SW 1271 (cell line): Measurements from ENCODE around the gene REXO4.

Source experiments
- DNase-seq, 2 experiments: peaks; one replicate each; lab custom pipeline; 2025; lab: John Stamatoyannopoulos, UW

The REXO4 gene

DNA sequence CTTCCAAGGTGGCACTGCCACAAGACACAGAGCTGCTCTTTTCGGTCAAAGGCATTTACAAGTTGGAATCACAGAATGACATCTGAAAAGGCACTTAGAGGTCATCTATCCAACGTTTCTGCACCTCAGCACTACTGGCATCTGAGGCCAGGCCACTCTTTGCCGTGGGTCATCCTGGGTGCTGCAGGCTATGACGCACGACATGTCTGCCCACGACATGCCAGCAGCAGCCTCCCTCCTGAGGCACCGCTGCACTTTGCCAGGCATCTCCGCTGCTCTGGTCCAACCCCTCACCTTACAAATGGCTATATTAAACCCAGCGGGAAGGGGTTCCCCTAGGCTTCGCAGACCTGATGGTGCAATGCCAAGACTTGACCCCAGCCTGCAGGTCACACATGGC, 50.0 kb downstream of the REXO4 start:
- DNase-seq: no peak

DNA sequence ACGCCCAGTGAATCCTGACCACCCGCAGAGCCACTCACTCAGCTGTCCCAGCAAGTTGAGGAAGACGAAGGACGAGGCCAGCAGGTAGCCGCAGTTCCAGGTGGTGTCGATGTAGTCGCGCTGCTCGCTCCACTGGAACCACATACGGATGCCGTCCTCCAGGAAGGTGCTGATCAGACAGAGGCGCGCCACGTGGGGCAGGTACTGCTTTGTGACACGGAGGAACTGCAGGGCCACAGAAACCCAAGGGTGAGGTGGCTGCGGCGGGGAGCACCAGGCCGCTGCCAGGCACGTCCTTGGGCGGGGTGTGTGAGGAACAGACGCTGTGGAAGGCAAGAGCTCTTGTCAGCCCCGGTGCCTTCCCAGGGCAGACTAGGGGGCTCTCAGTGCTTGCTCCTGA, 50.6 kb downstream of the REXO4 start:
- DNase-seq: no peak

DNA sequence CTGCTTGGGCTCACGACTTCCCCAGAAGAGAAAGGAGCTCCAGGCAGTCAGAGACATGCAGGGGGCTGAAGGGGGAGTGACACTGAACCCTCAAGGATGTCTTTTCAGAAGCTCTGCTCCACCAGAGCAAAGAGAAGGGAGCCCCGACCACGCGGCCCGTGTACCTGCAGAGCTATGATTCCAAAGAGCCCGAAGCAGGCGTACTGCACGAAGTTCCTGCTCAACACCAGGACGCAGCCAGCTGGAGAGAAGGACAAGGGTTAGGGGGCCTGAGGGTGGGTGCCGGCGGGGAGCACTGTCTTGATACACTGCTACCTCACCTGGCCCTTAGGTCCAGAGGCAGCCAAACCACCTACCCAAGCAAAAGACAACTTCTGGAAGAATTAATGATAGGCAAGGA, 51.4 kb downstream of the REXO4 start:
- DNase-seq: no peak

DNA sequence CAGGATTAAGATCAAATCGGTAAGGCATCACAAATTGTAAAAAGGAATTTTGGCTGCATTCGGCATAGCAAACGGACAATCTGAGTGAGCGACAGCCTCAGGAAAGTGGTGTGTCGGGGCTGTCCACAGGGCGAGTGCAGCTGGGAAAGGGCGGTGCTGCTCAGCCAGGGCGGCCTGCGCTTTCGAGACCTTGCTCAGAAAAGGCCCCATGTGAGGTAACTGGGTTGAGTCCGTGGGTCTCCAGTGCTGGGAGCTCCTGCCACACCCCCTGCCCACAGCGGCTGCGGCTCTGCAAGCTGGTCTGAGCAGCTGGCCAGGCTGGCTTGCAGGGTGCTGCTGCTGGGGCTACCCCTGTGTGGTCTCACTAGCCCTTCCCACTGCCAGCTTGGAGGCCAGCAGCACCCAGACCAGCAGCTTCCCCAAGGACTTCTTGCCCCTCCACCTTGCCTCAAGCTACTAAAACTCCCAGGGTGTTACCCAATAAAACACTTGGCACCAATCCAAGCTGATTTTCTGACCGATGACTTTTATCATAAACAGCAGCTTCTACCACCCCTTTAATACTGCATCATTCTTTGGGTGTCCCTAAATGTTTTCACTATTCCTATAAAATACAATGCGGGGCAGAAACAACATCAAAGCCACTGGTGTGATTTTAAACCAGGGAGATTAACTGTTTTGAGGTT, 55.3 kb downstream of the REXO4 start:
- no peak for DNase-seq

DNA sequence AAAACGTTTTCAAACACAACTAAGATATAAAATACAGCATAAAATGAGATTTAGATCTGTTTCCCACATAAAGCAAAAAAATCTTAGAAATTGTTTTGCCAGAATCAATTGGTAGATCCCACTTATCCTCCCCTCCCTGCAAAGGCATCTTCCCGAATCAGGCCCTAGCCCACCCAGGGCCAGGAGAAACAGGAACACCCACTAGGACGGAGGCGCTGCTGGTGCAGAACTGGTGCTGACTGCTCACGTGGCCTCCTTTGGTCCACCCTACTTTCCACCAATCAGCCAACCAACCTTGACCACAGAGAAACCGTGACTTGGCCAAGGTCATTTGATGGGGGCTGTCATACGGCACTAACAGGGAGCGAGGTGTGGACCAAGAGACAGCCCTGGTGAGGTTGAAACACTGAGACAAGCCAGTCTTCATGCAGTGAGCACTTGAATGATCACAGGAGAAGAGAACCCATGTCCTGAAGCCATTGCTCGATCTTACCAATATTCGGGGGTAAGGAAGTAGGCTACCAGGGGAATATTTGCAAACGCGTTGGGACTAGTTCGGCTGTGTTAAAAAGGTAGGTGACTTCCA, 56.2 kb downstream of the REXO4 start:
- no peak for DNase-seq

DNA sequence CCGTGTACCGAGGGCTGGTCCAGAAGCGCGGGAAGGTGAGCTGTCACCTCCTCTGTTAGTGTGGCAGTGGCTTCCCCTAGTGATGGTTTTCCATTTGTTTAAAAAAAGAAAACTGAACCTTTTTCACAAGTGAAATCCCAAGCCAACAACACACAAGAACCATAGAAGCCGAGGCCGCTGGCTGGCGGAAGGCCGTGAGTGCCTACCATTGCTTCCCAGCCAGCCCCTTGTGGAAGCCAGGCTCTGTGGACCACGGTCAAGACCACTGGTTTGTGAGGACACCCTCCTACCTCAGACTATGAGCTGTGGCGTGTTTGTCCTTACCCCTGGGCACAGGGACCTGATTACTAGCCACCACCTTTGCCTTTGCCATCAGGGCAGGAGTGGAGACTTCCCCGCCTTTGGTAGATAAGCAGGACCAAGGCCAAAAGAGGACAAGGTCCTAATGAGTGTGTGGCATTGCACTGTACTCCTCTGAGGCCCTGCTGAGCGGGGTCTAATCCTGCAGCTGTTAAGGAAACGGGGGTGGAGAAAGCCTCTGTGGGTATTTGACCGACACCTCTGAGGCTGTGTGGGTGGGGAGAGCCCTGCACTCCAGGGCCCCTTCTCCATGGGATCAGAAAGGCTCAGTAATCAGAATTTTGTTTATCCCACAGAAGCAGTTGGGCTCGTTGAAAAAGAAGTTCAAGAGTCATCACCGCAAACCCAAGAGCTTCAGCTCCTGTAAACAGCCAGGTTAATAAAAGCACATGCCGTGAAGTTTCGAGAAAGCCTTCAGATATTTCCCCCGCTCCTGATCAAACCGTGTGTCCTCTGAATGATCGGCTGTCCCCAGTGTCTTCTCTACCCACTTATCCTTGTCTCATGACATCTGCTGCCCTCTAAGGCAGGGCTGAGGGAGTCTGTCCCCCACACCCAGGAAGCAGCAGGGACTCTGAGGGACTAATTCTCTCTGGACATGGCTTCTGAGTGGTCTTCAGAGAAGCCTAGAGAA, 57.1 kb downstream of the REXO4 start:
- no peak for DNase-seq

DNA sequence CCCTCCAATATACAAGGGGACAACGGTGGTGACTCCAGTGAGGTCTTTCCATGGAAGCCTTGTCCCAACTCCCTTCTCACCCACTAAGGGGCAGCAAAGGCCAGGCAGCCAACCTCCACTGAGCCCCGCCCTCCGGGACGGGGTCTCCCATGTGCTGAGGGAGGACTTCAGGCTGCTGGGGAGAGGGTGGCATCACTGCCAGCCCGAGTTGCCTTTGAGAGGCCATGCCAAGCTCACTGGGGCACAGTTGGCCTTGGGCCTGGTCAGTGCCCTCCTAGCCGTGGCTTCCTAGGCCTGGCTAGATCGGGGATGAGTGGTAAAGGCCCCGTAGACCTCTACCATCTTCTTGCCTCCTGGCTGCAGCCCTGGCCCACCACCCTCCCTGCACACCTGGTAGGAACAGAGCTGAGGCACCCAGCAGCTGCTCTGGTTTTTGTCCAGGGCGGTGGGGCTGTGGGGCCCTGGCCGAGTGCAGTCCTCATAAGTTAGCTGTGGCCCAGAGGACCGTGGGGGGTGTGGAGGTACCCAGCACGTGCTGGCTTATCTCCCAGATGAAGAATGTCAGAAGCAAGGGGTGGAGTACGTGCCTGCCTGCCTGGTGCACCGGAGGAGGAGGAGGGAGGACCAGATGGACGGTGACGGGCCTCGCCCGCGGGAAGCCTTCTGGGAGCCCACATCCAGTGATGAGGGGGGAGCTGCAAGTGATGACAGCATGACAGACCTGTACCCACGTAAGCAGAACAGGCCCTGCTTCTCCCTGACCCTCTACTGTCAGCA, 58.2 kb downstream of the REXO4 start:
- DNase-seq: no peak

DNA sequence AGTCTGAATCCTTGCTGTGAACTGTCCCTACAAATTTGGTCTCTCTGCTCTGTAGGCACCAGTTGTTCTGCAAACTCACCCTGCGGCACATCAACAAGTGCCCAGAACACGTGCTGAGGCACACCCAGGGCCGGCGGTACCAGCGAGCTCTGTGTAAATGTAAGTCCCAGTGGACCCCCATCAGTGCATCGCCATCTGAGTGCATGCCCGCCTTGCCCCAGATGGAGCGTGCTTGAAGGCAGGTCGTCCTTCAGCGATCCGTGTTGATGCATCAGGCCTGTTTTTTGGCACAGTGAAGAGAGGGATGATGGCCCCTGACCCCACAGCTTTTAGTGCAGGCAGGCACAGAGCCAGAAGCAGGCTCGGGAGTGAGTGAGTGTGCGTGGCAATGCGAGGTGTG, 60.2 kb downstream of the REXO4 start:
- DNase-seq: no peak

DNA sequence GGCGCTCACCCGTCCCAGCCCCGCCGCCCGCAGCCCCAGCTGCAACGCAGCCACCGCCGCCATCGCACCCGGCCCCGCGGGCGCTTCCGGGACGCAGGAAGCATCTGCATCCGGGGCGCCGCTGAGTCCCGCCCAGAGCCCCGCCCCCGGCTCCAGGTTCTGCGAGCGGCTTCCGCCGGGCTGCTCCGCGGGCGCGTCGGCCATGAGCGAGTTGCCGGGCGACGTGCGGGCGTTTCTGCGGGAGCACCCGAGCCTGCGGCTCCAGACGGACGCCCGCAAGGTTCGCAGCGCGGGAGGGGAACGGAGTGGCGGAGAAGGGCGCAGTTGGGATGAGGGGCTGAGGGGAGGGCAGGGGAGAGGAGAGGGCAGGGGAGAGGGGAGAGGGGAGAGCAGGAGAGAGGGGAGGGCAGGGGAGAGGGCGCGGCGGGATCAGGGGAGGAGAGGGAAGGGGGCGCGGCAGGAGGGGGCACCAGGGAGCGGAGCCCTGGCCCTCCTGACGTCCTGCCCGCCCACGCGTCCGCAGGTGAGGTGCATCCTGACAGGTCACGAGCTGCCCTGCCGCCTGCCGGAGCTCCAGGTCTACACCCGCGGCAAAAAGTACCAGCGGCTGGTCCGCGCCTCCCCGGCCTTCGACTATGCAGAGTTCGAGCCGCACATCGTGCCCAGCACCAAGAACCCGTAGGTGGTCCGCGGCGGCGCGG, 61.3 kb downstream of the REXO4 start, which contains the start of the genes SURF1 and SURF2:
SURF1 (minus strand) TSS at position 97 of the 701 bp plus-strand sequence; CDS start at position 63, 34 bp downstream.
SURF2 (plus strand) TSS at position 160 of the 701 bp plus-strand sequence; CDS start at position 203, 43 bp downstream.
- DNase-seq: peak; percentile 40 to 72
